ENCODE measurements around the gene NAT14.

DNA sequence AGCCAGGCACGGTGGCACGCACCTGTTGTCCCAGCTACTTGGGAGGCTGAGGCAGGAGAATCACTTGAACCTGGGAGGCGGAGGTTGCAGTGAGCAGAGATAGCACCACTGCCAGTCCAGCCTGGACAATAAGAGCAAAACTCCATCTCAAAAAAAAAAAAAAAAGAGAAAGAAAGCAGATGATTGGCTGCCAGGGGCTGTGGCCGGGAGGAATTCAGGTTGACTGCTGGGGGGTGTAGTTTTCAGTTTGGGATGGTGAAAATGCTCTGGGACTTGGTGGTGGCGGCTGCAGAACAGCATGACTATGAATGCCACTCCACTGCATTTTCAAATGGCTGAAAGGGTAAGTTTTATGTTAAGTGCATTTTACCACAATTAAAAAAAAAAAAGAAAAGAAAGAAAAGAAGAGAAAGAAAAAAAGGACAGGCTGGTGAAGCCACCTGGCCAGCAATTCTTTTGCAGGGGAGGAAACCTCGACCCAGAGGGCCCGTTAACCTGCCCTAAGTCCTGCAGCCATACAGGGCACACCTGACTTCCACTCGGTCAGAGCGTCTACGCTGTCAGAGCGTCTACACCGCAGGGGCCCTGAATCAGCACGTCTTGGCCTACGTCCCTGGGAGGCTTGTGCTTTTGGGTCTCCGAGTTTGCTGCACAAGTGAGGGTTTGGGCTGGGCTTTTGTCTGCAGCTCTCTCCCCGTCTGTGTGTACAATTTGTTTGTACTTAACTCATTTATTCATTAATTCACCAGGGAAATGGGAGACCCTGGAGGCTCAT lies 27.1 kb upstream of the NAT14 start:
- no peak for TF ChIP-seq EP300 (IDR thresholded peaks at IDR 0.05)
- no peak for TF ChIP-seq CTCF (IDR thresholded peaks at IDR 0.05)
- no peak for TF ChIP-seq POLR2AphosphoS5 (IDR thresholded peaks at IDR 0.05)

Measured in stomach (tissue), 4 donors.